ENCODE measurements around the gene PDE4D. TPM values are rescaled to one million over a fixed set of nuclear protein-coding genes. Genes with fewer than 3 reads are reported as not detected.
"Not testable (repeated sequence)": the region's sequence is repeated elsewhere in the genome, so short reads cannot be mapped to it uniquely, and the experiment has no call there.

PDE4D gene
- total RNA-seq, 2 donors from 2014 or later: 116 to 154 TPM

GRCh38 chr5:59756373-59757035, 137.0 kb downstream of the PDE4D start:
- Mint-ChIP-seq H3K27ac (no peak overlapping the region), H3K36me3 (ENCODE audit: insufficient read depth in 2 of 2) (no peaks in the 10 kb centered on the region), H3K4me3 (no peak overlapping the region), H3K4me1 (ENCODE audit: low read depth) (peaks cover 13% of the 10 kb centered on the region), H3K9me3 (no peaks in the 10 kb centered on the region), H3K27me3 (ENCODE audit: low read depth) (peaks cover 5% of the 10 kb centered on the region)
- DNase-seq (no peak), ATAC-seq (replicated peaks in 1 of 2) (no peak)

DNA sequence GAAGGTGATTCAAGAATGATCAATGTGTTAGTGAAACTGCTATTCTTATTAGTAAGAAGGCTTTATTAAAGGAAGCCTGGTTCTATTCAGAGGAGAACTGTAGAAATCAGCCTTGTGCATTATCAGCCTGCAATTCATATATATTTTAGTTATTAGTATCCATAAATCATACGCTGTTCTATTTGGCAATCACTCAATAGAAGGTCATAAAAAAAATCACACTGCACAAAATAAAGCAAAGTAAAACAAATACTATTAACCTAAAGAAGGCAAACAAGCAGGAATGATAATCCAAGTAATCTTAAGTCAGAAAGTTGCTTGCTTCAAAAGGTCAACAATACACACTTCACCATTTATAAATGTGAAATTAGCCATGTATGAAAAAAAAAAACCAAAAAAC, 138.1 kb downstream of the PDE4D start:
- H3K27me3 Mint-ChIP-seq (ENCODE audit: low read depth): peaks cover 5% of the 10 kb centered on the region
- no peak overlapping the region for H3K27ac Mint-ChIP-seq
- no peak overlapping the region for H3K4me3 Mint-ChIP-seq
- H3K36me3 Mint-ChIP-seq (ENCODE audit: insufficient read depth in 2 of 2): no peaks in the 10 kb centered on the region
- ATAC-seq (replicated peaks in 1 of 2) (no peak), DNase-seq (no peak)
- no peaks in the 10 kb centered on the region for H3K9me3 Mint-ChIP-seq
- peaks cover 7% of the 10 kb centered on the region for H3K4me1 Mint-ChIP-seq (ENCODE audit: low read depth)

DNA sequence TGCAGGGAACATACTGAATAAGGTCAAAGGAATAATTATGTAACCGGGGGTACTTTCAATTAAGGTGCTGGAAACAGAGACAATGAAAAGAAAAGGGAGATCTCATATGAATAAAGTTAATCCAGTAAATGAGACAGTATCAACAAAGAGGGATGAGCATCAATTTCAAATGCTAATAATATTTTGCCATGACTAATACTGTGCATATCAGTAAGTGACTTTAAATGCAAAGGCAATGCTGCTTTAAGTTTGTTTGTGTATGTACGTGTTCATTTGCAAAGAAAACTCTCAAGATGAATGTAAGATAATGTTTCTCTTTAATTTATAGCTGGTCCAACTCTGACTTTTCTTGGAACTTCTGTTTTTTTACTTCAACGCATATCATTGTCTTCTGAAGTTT, 139.9 kb downstream of the PDE4D start:
- no peaks in the 10 kb centered on the region for H3K4me1 Mint-ChIP-seq (ENCODE audit: low read depth)
- no peaks in the 10 kb centered on the region for H3K36me3 Mint-ChIP-seq (ENCODE audit: insufficient read depth in 2 of 2)
- no peak for DNase-seq
- no peak overlapping the region for H3K27ac Mint-ChIP-seq
- H3K4me3 Mint-ChIP-seq: no peak overlapping the region
- no peaks in the 10 kb centered on the region for H3K9me3 Mint-ChIP-seq
- no peaks in the 10 kb centered on the region for H3K27me3 Mint-ChIP-seq (ENCODE audit: low read depth)
- no peak for ATAC-seq (replicated peaks in 1 of 2)

DNA sequence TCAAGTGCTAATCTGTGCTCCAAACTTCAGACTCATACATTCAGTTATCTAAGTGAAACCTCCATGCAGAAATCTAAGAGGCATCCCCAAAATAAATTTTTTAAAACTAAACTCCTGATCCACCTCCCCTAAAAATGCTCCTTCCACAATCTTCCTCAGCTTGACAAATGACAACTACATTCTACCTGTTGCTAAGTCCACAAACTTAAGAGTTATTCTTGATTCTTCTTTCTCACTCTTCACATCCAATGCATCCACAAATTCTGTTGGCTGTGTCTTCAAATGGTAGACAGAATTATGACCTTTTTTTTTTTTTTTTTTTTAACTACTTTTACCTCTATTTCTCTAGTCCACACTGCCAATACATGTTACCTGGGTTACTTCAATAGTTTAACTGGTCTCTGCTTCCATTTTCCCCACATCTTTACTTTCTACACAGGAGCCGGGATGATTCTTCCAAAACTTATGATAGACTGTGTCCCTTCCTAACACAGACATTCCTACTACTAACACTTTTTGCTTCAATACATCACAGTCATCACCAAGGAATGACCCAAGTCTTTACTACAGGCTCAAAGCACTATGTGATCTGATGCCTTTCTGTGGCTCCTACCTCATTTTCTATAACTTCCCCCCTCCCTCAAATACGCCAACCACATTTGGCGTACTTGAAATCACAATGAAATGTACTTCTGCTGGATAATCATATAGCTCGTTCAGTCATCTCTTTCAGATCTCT, 143.6 kb downstream of the PDE4D start:
- Mint-ChIP-seq H3K36me3 (ENCODE audit: insufficient read depth in 2 of 2) (no peaks in the 10 kb centered on the region), H3K27ac (no peak overlapping the region), H3K4me1 (ENCODE audit: low read depth) (no peaks in the 10 kb centered on the region), H3K9me3 (no peaks in the 10 kb centered on the region), H3K4me3 (no peak overlapping the region), H3K27me3 (ENCODE audit: low read depth) (no peaks in the 10 kb centered on the region)
- DNase-seq (no peak), ATAC-seq (replicated peaks in 1 of 2) (no peak)

- not testable (repeated sequence) for DNase-seq; H3K36me3 Mint-ChIP-seq (ENCODE audit: insufficient read depth in 2 of 2); H3K9me3 Mint-ChIP-seq; H3K27me3 Mint-ChIP-seq (ENCODE audit: low read depth); ATAC-seq (replicated peaks in 1 of 2); H3K27ac Mint-ChIP-seq; H3K4me3 Mint-ChIP-seq; H3K4me1 Mint-ChIP-seq (ENCODE audit: low read depth)
These were observed 145.4 kb downstream of the PDE4D start for GRCh38 chr5:59748036-59748663.

GRCh38 chr5:59746241-59746765, 147.2 kb downstream of the PDE4D start:
- Mint-ChIP-seq H3K9me3 (no peaks in the 10 kb centered on the region), H3K4me3 (no peak overlapping the region), H3K27ac (no peak overlapping the region), H3K36me3 (ENCODE audit: insufficient read depth in 2 of 2) (no peaks in the 10 kb centered on the region), H3K27me3 (ENCODE audit: low read depth) (no peaks in the 10 kb centered on the region), H3K4me1 (ENCODE audit: low read depth) (no peaks in the 10 kb centered on the region)
- DNase-seq (no peak), ATAC-seq (replicated peaks in 1 of 2) (no peak)

- no peaks in the 10 kb centered on the region for H3K4me1 Mint-ChIP-seq (ENCODE audit: low read depth)
- no peaks in the 10 kb centered on the region for H3K9me3 Mint-ChIP-seq
These were observed 148.1 kb downstream of the PDE4D start for GRCh38 chr5:59745415-59745863.

GRCh38 chr5:59744531-59744992, 149.0 kb downstream of the PDE4D start:
- H3K27me3 Mint-ChIP-seq (ENCODE audit: low read depth): peaks cover 12% of the 10 kb centered on the region
- H3K4me3 Mint-ChIP-seq: no peak overlapping the region
- no peak overlapping the region for H3K27ac Mint-ChIP-seq

More at GRCh38 chr5:59745415-59745863, 148.1 kb downstream of the PDE4D start:
- Mint-ChIP-seq H3K27me3 (ENCODE audit: low read depth) (peaks cover 9% of the 10 kb centered on the region), H3K27ac (no peak overlapping the region), H3K36me3 (ENCODE audit: insufficient read depth in 2 of 2) (no peaks in the 10 kb centered on the region), H3K4me3 (no peak overlapping the region)
- no peak for DNase-seq
- ATAC-seq (replicated peaks in 1 of 2): no peak

DNA sequence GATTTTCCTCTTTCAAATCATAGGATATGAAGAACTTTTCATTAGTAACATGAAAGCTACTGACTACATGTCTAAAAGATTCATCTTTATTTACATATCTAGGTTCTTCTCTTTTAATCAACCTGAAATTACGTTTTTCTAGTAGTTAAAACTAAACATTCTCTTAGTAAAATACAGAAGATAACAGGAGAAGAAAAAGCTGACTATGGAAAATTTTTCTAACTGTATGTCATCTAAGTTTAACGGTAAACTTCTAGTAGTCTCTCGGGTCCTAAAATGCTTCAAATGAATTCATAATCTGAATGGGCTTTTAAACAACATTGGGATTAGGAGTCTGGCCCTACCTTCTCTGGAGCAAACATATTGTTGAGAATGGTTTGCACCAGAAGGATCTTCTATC, 151.9 kb downstream of the PDE4D start:
- DNase-seq: no peak
- H3K4me3 Mint-ChIP-seq: no peak overlapping the region
- H3K4me1 Mint-ChIP-seq (ENCODE audit: low read depth): no peaks in the 10 kb centered on the region

More at GRCh38 chr5:59744531-59744992, 149.0 kb downstream of the PDE4D start:
- H3K4me1 Mint-ChIP-seq (ENCODE audit: low read depth): no peaks in the 10 kb centered on the region
- no peaks in the 10 kb centered on the region for H3K36me3 Mint-ChIP-seq (ENCODE audit: insufficient read depth in 2 of 2)
- DNase-seq (no peak), ATAC-seq (replicated peaks in 1 of 2) (peak; percentile 34 to 62)
- no peaks in the 10 kb centered on the region for H3K9me3 Mint-ChIP-seq

GRCh38 chr5:59738024-59738423, 155.5 kb downstream of the PDE4D start:
- H3K27me3 Mint-ChIP-seq (ENCODE audit: low read depth): peaks cover 12% of the 10 kb centered on the region
- ATAC-seq (replicated peaks in 1 of 2): no peak
- no peak for DNase-seq
- H3K9me3 Mint-ChIP-seq: no peaks in the 10 kb centered on the region
- H3K4me1 Mint-ChIP-seq (ENCODE audit: low read depth): no peaks in the 10 kb centered on the region
- no peaks in the 10 kb centered on the region for H3K36me3 Mint-ChIP-seq (ENCODE audit: insufficient read depth in 2 of 2)
- H3K4me3 Mint-ChIP-seq: no peak overlapping the region
- no peak overlapping the region for H3K27ac Mint-ChIP-seq

More for the DNA sequence above, 151.9 kb downstream of the PDE4D start:
- ATAC-seq (replicated peaks in 1 of 2): no peak
- Mint-ChIP-seq H3K9me3 (no peaks in the 10 kb centered on the region), H3K36me3 (ENCODE audit: insufficient read depth in 2 of 2) (no peaks in the 10 kb centered on the region), H3K27me3 (ENCODE audit: low read depth) (peaks cover 12% of the 10 kb centered on the region), H3K27ac (no peak overlapping the region)

- ATAC-seq (replicated peaks in 1 of 2): no peak
- Mint-ChIP-seq H3K36me3 (ENCODE audit: insufficient read depth in 2 of 2) (no peaks in the 10 kb centered on the region), H3K4me1 (ENCODE audit: low read depth) (no peaks in the 10 kb centered on the region), H3K9me3 (no peaks in the 10 kb centered on the region), H3K27ac (peak overlapping the region; percentile 9), H3K4me3 (no peak overlapping the region), H3K27me3 (ENCODE audit: low read depth) (peaks cover 6% of the 10 kb centered on the region)
- DNase-seq: no peak
These were observed 160.7 kb downstream of the PDE4D start for GRCh38 chr5:59732806-59733205.

GRCh38 chr5:59732301-59732700, 161.2 kb downstream of the PDE4D start:
- DNase-seq (no peak), ATAC-seq (replicated peaks in 1 of 2) (no peak)
- H3K27me3 Mint-ChIP-seq (ENCODE audit: low read depth): peaks cover 6% of the 10 kb centered on the region
- H3K36me3 Mint-ChIP-seq (ENCODE audit: insufficient read depth in 2 of 2): no peaks in the 10 kb centered on the region
- H3K4me1 Mint-ChIP-seq (ENCODE audit: low read depth): no peaks in the 10 kb centered on the region
- H3K27ac Mint-ChIP-seq: no peak overlapping the region
- no peaks in the 10 kb centered on the region for H3K9me3 Mint-ChIP-seq
- no peak overlapping the region for H3K4me3 Mint-ChIP-seq

DNA sequence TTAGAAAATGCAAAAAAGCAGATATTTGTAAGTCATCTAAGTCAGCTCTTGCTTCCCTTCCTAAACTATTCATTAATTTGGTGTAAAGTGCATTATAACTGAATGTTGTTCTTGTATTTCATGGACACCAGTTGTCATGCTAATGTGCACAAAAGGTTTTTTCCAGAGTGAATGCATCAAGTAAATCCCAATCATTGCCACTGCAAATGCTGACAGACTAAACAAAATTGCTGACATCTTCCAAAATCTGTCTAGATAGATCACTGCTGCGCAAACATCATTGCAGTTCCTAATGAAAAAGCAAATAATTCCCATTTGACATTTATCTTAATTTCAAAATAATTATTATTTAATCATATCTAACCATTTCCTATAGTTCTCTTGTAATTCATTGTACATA, 161.7 kb downstream of the PDE4D start:
- no peak for DNase-seq
- no peak overlapping the region for H3K27ac Mint-ChIP-seq
- H3K4me1 Mint-ChIP-seq (ENCODE audit: low read depth): no peaks in the 10 kb centered on the region
- no peaks in the 10 kb centered on the region for H3K36me3 Mint-ChIP-seq (ENCODE audit: insufficient read depth in 2 of 2)
- peaks cover 6% of the 10 kb centered on the region for H3K27me3 Mint-ChIP-seq (ENCODE audit: low read depth)
- ATAC-seq (replicated peaks in 1 of 2): no peak
- no peaks in the 10 kb centered on the region for H3K9me3 Mint-ChIP-seq
- H3K4me3 Mint-ChIP-seq: no peak overlapping the region

Measured in activated T-cell treated with anti-CD3 and anti-CD28 coated beads, Interleukin-2, amount 50 U/mL, for 72 hours (primary cell).